GM10248 (cell line): ENCODE measurements around the gene ZNF333.

ENCODE experiments used
- CTCF ChIA-PET: fragments of 300-600 bp; sonication (Branson Sonifier 250); formaldehyde crosslinking; extraction: SDS; loops from one replicate; lab custom pipeline; 2021; ENCODE audit warnings: antibody characterized with exemption; lab: Yijun Ruan, JAX
- POLR2A ChIA-PET: fragments of 350-650 bp; sonication (Branson Sonifier 250); formaldehyde crosslinking; extraction: SDS; loops from one replicate; lab custom pipeline; 2020; ENCODE audit warnings: antibody characterized with exemption; lab: Yijun Ruan, JAX
- DNase-seq: peaks from one replicate; pipeline ENCODE4 v3.0.0; 2012; ENCODE audit errors: extremely low spot score
- TF ChIP-seq, protein P1 (sequence below): IDR thresholded peaks from 2 replicates; pipeline ENCODE4 v1.5.1; 2012; ENCODE audit warnings: mild to moderate bottlenecking, low read depth; ENCODE audit errors: extremely low read depth, missing control alignments, control extremely low read depth

ZNF333 gene

DNA sequence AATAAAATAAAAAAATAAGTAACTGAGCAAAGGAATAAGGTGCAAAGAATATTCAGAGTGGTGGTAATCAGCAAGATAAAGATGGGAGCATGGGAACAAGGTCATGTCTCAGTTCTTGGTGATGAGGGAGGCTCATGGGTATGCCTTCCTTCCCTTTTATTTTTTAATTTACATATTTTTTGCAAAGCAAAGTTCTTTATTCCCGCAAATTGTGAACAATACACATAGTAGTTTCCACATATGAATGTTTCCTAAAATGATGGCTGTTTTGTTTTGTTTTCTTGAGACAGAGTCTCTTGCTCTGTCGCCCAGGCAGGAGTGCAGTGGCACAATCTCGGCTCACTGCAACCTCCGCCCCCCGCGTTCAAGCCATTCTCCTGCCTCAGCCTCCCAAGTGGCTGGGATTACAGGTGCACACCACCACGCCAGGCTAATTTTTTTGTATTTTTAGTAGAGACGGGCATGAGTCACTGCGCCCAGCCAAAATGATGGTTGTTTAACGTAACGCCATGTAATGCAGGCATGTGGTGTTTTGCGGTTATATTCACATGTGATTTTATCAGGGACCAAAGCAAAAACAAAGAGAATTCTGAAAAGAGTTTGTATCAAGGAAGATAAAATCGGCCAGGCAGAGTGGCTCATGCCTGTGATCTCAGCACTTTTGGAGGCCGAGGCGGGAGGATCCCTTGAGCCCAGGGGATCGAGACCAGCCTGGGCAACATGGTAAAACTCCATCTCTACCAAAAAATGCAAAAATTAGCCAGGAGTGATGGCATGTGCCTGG, 93.0 kb downstream of the ZNF333 start:
- CTCF ChIA-PET = no interaction called here
- TF ChIP-seq, protein P1, sequence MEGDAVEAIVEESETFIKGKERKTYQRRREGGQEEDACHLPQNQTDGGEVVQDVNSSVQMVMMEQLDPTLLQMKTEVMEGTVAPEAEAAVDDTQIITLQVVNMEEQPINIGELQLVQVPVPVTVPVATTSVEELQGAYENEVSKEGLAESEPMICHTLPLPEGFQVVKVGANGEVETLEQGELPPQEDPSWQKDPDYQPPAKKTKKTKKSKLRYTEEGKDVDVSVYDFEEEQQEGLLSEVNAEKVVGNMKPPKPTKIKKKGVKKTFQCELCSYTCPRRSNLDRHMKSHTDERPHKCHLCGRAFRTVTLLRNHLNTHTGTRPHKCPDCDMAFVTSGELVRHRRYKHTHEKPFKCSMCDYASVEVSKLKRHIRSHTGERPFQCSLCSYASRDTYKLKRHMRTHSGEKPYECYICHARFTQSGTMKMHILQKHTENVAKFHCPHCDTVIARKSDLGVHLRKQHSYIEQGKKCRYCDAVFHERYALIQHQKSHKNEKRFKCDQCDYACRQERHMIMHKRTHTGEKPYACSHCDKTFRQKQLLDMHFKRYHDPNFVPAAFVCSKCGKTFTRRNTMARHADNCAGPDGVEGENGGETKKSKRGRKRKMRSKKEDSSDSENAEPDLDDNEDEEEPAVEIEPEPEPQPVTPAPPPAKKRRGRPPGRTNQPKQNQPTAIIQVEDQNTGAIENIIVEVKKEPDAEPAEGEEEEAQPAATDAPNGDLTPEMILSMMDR = no peak
- no peak for DNase-seq
- POLR2A ChIA-PET = no interaction called here
